Brain microvascular endothelial cell (primary cell): ENCODE results near the gene FAM20C.

Experiments used
- DNase-seq: peaks from one replicate; pipeline ENCODE4 v3.0.0-alpha.2; 2020
- H3K27ac ChIP-seq: fragments of 250-450 bp; sonication (Bioruptor Pico); 2 replicates; pipeline ENCODE4 v1.5.1; 2020; ENCODE audit warnings: mild to moderate bottlenecking, moderate library complexity
- H3K27me3 ChIP-seq: fragments of 250-450 bp; sonication (Bioruptor Pico); replicated peaks from 2 replicates; pipeline ENCODE4 v1.5.1; 2020; ENCODE audit warnings: mild to moderate bottlenecking
- H3K36me3 ChIP-seq: fragments of 250-450 bp; sonication (Bioruptor Pico); replicated peaks from 2 replicates; pipeline ENCODE4 v1.5.1; 2020; ENCODE audit warnings: mild to moderate bottlenecking
- H3K4me3 ChIP-seq: 2 replicates; pipeline ENCODE4 v1.5.1; 2011; ENCODE audit warnings: low read depth, mild to moderate bottlenecking, control low read depth, low read length, moderate library complexity
- CTCF ChIP-seq: IDR thresholded peaks from 2 replicates; pipeline ENCODE4 v1.5.1; 2011; ENCODE audit warnings: low read depth, mild to moderate bottlenecking, moderate library complexity, low read length, control low read depth, inconsistent platforms; ENCODE audit errors: missing control alignments
- in situ Hi-C: cut with HindIII; loops from 2 replicates; pipeline ENCODE4 v1.10.0; 2017; ENCODE audit warnings: low sequenced_read_pairs, low pct_ligation_motif_present

Gene FAM20C

GRCh38 chr7:256461-256940 lies 64.1 kb downstream of the FAM20C start:
- Histone ChIP-seq H3K27me3 (no peaks in the 10 kb centered on the region), H3K36me3 (peaks cover 68% of the 10 kb centered on the region), H3K27ac (no peak overlapping the region), H3K4me3 (no peak overlapping the region)
- in situ Hi-C loops, result no loop called here
- TF ChIP-seq CTCF, result no peak
- no peak for DNase-seq

- TF ChIP-seq CTCF, result no peak
- DNase-seq, result no peak
- in situ Hi-C loops, result no loop called here
- Histone ChIP-seq H3K27ac (no peak overlapping the region), H3K4me3 (no peak overlapping the region), H3K36me3 (peaks cover 64% of the 10 kb centered on the region), H3K27me3 (no peaks in the 10 kb centered on the region)
These were observed 64.7 kb downstream of the FAM20C start for GRCh38 chr7:256981-257646.

GRCh38 chr7:257647-257992 lies 65.2 kb downstream of the FAM20C start:
- H3K4me3 ChIP-seq, result no peak overlapping the region
- in situ Hi-C loops, result no loop called here
- peaks cover 61% of the 10 kb centered on the region for H3K36me3 ChIP-seq
- DNase-seq, result no peak
- no peaks in the 10 kb centered on the region for H3K27me3 ChIP-seq
- no peak for TF ChIP-seq CTCF
- H3K27ac ChIP-seq, result no peak overlapping the region

GRCh38 chr7:258476-259190 lies 66.3 kb downstream of the FAM20C start:
- TF ChIP-seq CTCF, result no peak
- in situ Hi-C loops, result no loop called here
- Histone ChIP-seq H3K36me3 (peaks cover 51% of the 10 kb centered on the region), H3K27me3 (no peaks in the 10 kb centered on the region), H3K4me3 (no peak overlapping the region), H3K27ac (no peak overlapping the region)
- no peak for DNase-seq

GRCh38 chr7:259191-259505 lies 66.8 kb downstream of the FAM20C start:
- Histone ChIP-seq H3K36me3 (peaks cover 50% of the 10 kb centered on the region), H3K27ac (no peak overlapping the region), H3K27me3 (no peaks in the 10 kb centered on the region), H3K4me3 (no peak overlapping the region)
- DNase-seq, result no peak
- no peak for TF ChIP-seq CTCF
- in situ Hi-C loops, result no loop called here
